Cardiac fibroblast (primary cell): ENCODE results near the gene CTTNBP2NL.
"Not testable (repeated sequence)": the region's sequence is repeated elsewhere in the genome, so short reads cannot be mapped to it uniquely, and the experiment has no call there.

Source experiments
- DNase-seq, 2 donors: peaks; one replicate each; pipeline versions ENCODE4 v3.0.0 to v3.0.0-alpha.2; 2010; ENCODE audit warnings: low read depth in 2 of 2
- H3K4me3 ChIP-seq, 2 donors: replicated peaks in 1 of 2; 1 replicate in 1 of 2; 2 replicates in 1 of 2; pipeline ENCODE4 v1.5.1; 2011; ENCODE audit warnings: low read depth in 2 of 2, low read length in 2 of 2, mild to moderate bottlenecking in 2 of 2, moderate library complexity in 1 of 2
- TF ChIP-seq, protein P1 (sequence below): IDR thresholded peaks from one replicate; pipeline ENCODE4 v1.5.1; 2011; ENCODE audit warnings: low read depth, mild to moderate bottlenecking, low read length, inconsistent platforms

CTTNBP2NL gene

DNA sequence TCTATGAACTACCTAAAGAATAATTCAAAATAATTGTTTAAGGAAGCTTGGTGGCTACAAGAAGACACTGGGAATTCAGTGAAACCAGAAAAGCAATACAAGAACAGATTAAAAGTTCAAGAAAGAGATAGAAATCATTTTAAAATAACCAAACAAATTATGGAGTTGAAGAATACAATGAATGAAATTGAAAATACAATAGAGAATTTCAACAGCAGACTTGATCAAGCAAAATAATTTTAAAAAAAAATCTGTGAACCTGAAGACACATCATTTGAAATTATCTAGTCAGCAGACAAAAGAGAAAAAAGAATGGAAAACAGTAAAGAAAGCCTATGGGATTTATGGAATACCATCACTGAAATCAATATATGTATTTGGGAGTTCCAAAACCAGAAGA is 81.5 kb downstream of the CTTNBP2NL start:
- no peak overlapping the region for H3K4me3 ChIP-seq
- DNase-seq, result no peak
- TF ChIP-seq, protein P1, sequence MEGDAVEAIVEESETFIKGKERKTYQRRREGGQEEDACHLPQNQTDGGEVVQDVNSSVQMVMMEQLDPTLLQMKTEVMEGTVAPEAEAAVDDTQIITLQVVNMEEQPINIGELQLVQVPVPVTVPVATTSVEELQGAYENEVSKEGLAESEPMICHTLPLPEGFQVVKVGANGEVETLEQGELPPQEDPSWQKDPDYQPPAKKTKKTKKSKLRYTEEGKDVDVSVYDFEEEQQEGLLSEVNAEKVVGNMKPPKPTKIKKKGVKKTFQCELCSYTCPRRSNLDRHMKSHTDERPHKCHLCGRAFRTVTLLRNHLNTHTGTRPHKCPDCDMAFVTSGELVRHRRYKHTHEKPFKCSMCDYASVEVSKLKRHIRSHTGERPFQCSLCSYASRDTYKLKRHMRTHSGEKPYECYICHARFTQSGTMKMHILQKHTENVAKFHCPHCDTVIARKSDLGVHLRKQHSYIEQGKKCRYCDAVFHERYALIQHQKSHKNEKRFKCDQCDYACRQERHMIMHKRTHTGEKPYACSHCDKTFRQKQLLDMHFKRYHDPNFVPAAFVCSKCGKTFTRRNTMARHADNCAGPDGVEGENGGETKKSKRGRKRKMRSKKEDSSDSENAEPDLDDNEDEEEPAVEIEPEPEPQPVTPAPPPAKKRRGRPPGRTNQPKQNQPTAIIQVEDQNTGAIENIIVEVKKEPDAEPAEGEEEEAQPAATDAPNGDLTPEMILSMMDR, result no peak

DNA sequence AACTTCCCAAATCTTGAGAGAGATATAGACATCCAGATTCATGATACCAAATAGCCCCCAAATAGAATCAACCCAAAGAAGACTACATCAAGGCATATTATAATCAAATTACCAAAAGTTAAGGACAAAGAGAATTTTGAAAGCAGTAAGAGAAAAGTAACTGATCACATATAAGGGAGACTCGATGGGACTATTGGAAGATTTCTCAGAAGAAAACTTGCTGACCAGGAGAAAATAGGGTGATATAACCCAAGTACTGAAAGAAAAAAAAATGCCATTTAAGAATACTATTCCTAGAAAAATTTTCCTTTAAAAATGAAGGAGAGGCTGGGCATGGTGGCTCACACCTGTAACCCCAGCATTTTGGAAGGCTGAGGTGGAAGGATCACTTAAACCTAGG is 82.3 kb downstream of the CTTNBP2NL start:
- TF ChIP-seq, protein P1, result no peak
- H3K4me3 ChIP-seq, result no peak overlapping the region
- DNase-seq, result no peak

DNA sequence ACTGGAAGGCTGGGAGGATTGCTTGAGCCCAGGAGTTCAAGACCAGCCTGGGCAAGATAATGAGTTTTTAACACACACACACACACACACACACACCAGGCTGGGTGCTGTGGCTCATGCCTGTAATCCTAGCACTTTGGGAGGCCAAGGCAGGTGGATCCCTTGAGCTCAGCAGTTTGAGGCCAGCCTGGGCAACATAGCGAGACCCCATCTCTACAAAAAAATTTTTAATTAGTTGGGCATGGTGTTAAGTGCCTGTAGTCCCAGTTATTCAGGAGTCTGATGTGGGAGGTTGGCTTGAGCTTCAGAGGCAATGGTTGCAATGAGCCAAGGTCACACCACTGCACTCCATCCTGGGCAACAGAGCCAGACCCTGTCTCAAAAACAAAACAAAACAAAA is 90.0 kb downstream of the CTTNBP2NL start:
- not testable (repeated sequence) for H3K4me3 ChIP-seq, DNase-seq

DNA sequence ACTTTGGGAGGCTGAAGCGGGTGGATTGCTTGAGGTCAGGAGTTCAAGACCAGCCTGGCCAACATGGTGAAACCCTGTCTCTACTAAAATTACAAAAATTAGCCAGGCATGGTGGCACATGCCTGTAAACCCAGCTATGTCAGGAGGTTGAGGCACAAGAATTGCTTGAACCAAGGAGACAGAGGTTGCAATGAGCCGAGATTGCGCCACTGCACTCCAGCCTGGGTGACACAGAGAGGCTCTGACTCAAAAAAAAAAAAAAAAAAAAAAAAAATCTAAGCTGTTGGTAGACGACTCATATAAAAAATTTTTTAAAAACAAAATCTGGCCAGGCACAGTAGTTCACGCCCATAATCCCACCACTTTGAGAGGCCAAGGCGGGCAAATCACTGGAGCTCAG is 91.7 kb downstream of the CTTNBP2NL start:
- H3K4me3 ChIP-seq, result not testable (repeated sequence)
- DNase-seq, result peak in 1 of 2 donors; percentile 52

DNA sequence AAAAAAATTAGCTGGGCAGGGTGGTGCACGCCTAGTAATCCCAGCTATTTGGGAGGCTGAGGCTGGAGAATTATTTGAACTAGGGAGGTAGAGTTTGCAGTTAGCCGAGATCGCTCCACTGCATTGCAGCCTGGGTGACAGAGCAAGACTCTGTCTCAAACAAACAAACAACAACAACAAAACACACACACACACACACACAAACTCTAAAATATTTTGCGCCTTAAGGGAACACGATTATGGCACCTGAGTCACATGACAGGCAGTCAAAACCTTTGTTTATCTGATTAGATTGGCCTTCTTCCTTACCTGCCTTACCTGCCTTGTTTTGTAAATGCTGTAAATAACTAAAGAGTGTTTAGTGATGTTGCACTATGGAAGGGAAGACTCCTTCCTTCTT is 92.1 kb downstream of the CTTNBP2NL start:
- TF ChIP-seq, protein P1, result no peak
- no peak for DNase-seq
- H3K4me3 ChIP-seq, result no peak overlapping the region

DNA sequence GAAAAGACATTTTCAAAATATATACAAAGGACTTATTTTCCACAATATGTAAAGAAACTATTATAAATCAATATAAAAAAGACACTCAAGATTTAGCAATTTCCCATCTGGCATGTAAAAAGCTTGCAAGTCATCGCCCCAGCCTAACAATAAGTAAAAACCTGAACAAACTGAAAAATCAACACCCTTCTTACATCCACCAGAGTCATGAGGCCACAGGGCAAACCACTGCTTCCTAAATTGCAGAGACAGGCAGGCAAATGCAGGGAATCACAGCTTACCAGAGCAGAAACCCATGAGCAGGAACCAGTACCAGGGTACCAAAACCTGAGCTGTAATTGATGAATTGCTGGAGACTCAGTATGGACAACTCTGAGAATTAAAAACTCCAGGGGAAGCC is 96.1 kb downstream of the CTTNBP2NL start:
- DNase-seq, result no peak
- TF ChIP-seq, protein P1, result no peak
- H3K4me3 ChIP-seq, result no peak overlapping the region

DNA sequence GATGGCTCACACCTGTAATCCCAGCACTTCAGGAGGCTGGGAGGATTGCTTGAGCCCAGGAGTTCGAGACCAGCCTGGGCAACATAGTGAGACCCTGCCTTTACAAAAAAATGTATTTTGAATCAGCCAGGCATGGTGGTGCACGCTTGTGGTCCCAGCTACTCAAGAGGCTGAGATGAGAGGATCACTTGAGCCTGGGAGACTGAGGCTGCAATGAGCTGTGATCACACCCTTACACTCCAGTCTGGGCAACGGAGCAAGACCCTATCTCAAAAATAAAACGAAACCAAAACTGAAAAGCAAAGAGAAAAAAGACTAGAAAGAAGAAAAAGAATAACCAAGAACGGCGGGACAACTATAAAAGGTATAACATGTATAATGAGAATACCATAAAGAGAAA is 97.3 kb downstream of the CTTNBP2NL start:
- DNase-seq, result no peak

DNA sequence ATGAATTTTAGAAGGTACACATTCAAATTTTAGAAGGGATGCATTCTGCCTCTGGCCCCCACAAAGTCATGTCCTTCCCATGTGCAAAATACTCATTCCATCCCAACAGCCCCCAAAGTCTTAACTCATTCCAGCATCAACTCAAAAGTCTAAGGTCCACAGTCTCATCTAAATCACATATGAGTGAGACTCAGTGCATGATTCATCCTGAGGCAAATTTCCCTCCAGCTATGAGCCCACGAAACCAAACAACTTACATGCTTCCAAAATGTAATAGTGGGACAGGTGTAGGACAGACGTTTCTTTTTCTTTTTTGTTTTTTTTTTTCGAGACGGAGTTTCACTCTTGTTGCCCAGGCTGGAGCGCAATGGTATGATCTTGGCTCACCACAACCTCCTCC is 100.3 kb downstream of the CTTNBP2NL start:
- DNase-seq, result no peak
- TF ChIP-seq, protein P1, result no peak
- no peak overlapping the region for H3K4me3 ChIP-seq

More for the DNA sequence above, 97.3 kb downstream of the CTTNBP2NL start:
- H3K4me3 ChIP-seq, result no peak overlapping the region
- TF ChIP-seq, protein P1, result no peak
